ENCODE measurements around the gene ZFHX3.

ZFHX3 gene

DNA sequence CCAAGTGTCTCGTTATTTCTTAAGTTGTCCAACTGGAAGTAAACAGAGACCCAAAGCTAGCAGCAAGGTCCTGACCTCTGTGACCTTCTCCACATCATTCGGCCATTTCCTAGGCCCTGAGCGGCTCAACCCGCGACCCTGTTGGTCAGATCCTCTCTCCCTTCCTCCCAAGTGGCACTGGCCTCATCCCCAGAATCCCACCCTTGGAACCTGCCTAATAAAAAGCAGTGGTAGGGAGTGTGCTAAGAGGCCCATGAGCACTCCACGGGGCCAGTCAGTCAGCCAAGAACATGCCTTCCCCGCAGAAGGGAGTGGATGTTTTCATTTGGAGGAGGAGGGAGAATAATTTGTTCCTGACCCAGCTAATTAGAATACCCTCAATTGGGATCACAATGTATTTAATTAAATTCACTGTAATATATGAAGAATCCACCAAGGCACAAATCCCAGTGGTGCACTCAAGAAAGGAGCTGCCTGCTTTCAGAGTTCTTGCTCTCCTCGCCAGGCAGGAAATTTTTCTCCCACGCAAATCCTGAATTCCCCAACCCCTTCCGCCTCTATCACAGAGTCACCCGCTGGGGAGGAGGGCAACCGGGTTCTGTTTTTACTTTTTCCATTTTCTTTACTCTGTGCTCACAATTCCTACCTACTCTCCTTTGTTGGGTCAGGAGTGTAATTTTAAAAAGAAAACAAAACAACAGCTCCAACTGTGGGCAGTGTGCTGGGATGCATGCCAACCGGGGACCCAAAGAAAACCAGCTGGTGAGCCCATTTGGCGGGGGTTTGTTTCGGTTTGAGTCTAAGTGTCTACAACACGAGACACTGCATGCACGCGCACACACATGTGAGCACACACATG is 153.4 kb downstream of the ZFHX3 start:
- DNase-seq: no peak

DNA sequence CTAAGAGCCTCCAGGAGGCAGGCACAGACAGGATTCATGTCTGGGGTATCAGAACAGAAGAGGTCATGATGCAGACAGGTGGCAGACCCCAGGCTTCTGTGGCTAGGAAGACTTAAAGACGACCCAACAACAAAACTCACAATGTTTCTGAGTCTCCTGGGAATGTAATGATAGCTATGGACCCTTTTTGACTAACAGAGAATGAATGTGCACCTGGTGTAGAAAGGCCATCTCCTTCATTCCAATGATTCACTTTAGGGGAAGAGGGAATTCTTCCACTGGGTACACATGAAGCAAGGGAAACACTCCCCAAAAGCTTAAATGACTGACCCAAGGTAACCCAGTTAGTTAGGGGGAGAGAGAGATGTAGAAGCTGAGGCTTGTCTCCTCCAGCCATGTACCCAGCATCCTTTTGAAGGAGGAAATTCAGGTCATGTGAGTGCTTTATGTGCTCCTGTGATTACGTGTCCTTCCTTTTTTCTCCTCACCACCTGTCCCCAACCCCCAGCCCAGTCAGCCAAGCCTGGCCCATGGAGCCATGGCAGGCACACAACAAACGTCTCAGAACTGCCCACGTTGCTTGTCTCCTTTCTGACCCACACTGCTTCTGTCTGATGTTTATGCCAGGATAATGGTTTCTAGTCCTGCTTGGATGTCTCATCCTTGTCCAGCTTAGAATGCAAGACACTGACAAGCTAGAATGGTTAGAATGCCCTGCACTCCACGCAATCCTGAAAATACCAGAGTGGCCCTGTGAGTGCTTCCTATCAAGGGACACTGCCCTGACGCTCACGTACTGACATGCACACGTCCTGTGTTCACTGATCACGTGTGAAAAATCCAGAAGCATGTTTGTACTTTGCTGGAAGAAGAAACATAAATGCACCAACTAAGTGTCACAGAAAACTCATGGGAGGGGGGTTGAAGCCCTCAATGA is 156.4 kb downstream of the ZFHX3 start:
- no peak for DNase-seq

- no peak for DNase-seq
Observed at GRCh38 chr16:72890587-72890986, 157.3 kb downstream of the ZFHX3 start.

DNA sequence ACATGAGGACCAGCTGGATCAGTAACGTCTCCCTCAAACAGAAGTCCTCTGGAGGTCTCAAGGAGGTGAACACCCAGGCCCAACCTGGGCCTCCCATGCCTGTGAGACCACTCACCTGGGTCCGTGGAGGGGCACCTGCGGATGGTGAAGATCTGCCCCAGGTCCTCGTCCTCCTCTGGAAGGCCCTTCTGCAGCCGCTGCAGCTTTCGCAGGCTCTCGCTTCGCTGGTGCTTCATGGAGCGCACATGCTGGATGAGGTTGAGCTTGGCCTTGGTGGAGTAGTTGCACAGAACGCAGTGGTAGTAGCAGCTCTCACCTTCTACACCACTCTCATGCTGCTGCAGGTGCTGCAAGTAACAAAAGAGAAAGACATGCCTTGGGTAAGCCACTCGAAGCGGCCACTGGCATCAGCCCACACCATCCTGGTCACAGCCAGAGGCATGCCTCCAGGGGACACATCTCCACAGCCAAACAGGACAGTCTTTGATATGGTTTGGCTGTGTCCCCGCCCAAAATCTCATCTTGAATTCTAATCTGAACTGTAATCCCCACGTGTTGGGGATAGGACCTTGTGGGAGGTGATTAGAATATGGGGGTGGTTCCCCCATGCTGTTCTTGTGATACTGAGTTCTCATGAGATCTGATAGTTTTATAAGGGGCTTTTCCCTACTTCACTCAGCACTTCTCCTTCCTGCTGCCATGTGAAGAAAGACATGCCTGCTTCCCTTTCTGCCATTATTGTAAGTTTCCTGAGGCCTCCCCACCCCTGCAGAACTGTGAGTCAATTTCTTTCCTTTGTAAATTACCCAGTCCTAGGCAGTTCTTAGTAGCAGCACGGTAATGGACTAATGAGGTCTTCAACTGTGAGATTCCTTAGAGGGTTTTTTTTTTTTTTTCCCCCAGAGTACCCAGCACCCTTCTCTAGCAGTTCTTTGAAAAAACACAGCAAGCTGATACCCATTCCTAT is 158.0 kb downstream of the ZFHX3 start:
- no peak for DNase-seq

DNA sequence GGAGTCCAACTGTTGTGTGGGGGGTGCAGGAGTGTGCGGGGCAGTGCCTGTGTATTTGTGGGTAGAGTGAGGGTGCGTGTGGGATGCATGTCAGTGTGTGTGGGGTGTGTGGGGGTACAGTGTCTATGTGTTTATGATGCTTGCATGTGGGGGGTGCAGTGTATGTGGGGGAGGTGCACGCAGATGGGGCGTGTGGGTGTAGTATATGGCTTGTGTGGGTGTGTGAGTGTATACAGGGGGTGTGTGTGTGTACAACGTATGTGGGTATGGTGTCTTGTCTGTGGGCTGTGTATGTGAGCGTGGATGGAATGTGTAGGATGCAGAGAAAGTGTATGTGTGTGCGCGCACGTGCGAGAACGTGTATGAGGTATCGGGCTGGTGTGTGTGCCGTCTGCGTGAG is 160.4 kb downstream of the ZFHX3 start:
- no peak for DNase-seq

GRCh38 chr16:72886346-72886974 is 161.5 kb downstream of the ZFHX3 start:
- DNase-seq: no peak

DNA sequence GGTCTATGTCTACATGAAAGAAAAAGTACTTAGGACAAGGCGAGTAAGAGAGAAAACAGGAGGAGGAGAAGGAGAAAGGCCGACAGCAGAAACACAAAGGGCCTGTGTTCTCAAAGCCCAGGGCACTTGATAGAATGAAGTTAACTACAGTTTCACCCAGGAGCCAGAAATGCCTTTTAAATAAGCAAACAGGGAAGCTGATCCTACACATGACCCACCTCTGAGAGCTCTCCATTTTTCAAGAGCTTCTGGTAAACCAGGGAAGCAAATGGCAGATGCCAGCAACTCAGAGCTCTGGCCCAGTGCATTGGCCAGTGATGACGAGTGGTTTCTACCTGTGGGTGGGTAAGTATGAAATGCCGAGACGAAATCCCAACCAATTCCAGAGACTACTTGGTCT is 163.4 kb downstream of the ZFHX3 start:
- DNase-seq: no peak

DNA sequence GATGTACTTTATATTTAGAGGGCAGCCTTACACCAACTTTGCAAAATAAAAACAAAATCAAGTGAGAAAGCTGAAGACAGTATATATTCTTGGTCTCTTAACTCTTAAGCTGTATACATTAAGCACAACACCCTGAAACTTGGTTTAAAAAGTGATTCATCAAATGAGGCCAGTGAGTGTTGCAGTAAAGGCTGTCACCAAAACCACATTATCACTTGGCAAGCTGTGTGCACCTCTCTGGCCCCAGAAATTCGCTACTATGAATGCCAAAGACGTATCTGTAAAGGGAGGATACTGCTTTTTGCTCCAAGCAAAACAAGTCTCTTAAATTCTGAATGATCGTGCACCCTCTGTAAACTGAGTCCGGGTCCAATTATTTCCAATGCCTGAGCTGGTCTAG is 163.9 kb downstream of the ZFHX3 start:
- no peak for DNase-seq

- DNase-seq: no peak
Observed at GRCh38 chr16:72879846-72880245, 168.1 kb downstream of the ZFHX3 start.

DNA sequence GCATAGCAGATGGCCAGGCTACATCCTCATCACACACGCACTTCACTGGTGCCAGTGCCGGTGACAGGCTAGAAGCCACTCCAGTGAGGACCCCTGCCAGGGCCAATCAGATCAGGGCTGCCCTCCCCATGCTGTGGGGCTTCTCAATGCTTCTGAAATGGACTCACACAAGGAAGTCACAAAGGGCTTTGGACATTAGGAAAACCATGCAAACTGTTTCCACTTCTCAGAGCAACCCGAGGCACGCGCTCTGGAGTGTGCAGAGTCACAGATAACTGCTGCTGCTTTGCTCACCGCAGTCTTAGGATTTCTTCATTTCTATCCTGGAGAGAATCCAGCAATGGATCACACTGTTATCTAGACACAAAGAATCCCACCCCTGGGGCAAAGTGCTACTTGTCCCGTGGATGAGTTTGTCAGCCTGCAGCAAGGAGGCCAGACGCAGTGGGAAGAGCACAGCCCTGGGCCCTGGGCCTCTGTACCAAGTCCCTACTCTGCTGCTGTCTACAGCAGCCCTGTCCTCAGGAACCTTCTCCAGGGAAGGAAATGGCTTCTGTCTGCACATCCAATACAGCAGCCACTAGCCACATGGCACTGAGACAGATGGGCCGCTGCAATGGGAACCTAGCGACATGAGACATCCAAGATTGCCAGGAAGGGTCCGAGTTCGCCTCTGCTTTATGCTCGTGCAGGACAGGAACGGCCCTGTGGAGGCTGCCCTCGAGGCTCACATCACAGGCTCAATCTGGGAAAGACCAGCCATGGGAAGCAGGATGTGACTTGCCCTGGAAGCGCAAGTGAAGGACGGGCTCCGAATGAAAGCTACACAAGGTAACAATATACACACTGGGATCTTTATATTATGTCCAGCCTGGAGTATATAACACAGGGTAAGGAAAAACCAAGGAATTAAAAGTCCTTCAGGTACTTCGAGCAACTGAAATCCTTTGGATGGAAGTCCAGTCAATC is 169.3 kb downstream of the ZFHX3 start:
- no peak for DNase-seq

DNA sequence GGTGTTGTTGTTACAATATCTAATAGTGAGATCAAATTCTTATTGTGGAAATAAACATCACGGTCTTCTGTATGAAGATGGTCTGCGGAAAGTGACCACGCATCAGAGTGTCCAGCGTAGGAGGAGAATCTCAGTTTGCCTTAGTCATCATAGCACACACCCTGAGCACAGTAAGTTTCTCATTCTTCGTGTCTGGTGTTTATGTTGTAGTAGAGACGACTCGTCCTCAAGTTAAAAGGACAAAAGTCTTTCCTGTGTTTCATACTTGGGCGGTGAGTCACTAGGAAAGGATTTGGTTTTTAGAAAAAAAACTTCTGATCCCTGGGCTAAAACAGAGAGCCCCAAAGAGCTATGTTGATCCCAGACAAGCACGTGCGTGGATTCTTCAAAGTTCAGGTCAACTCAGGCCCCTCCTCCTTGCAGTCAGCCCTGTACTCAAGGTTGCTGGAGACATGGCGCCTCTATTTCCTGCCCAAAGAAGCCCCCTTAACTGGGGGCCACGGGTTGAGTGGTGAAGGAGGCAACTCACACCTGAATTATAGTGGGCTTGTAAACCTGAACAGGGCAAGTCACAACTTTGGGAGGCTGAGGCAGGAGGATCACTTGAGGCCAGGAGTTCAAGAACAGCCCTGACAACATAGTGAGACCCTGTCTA is 170.4 kb downstream of the ZFHX3 start:
- DNase-seq: no peak

DNA sequence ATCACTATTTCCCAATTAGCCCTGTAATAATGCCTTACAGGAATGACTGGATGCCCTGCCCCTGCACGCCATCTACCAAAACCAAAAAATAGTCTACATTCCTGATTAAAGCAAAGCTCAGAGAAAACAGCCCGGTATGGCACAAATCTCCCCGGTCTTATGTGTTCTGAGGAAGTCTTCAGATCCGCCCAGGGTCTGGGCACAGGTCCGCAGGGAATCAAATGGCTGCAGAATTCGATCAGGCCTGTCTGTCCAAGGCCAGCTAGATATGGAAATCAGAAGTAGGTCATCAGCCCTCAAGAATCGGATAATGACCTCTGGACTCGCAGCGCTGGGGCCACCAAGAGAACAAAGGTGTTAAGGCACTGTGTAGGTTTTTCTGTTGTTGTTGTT is 171.0 kb downstream of the ZFHX3 start:
- no peak for DNase-seq

GRCh38 chr16:72876221-72876620 is 171.7 kb downstream of the ZFHX3 start:
- no peak for DNase-seq

GRCh38 chr16:72875291-72876031 is 172.5 kb downstream of the ZFHX3 start:
- DNase-seq: no peak

DNA sequence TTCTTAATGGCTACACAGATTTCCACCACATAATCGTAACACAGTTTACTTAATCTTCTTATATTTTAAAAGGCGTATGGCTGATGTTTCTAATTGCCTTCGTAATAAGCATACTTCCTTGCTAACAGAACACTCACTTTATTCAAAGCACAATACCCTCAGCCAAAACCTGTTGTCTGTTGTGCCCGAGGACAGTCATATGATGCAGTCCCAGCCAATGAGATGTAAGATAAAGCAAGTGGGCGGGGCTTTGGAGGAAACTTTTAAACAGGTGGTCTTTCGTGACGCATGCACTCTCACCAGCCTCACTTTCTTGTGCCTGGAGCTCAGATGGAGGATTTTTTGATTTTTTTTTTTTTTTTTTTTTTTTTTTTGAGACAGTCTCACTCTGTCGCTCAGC is 174.1 kb downstream of the ZFHX3 start:
- no peak for DNase-seq

- no peak for DNase-seq
Observed at GRCh38 chr16:72873044-72873443, 174.9 kb downstream of the ZFHX3 start.

DNA sequence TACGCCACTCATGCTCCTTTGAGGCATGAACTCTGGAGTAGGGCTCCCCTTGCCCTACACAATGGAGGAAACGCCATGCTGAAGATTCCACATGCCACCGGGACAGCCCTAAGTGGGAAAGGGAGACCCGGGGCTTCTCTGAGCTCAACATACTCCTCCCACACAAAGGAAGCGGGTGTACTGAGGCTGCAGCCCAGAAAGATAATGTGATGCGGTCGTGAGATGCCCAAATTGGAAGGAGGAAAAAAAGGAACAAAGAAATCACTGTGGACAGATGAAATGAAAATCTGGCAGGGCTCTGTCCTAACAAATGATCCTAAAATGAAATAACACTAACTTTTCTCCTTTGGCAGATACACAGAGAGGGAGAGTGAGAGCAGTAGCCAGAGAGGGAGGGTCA is 182.1 kb downstream of the ZFHX3 start:
- no peak for DNase-seq

DNA sequence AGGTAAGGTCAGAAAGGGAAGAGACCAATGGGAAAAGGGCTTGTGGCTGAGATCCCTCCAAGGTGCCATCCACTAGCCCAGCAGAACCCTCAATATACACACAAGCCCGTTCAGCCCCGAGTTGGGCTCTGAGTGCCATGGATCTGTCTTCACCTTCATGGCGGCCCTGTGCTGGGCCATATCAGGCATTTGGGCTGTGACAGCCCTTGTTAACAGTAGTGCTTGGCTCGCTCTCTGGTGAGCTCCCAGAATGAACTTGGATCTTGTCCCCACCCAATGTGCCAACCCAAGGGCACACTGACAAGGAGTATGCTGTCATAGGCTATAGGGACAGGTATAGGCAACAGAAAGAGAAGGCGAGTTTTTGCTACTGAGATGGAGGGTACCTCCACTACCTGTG is 182.7 kb downstream of the ZFHX3 start:
- no peak for DNase-seq

DNA sequence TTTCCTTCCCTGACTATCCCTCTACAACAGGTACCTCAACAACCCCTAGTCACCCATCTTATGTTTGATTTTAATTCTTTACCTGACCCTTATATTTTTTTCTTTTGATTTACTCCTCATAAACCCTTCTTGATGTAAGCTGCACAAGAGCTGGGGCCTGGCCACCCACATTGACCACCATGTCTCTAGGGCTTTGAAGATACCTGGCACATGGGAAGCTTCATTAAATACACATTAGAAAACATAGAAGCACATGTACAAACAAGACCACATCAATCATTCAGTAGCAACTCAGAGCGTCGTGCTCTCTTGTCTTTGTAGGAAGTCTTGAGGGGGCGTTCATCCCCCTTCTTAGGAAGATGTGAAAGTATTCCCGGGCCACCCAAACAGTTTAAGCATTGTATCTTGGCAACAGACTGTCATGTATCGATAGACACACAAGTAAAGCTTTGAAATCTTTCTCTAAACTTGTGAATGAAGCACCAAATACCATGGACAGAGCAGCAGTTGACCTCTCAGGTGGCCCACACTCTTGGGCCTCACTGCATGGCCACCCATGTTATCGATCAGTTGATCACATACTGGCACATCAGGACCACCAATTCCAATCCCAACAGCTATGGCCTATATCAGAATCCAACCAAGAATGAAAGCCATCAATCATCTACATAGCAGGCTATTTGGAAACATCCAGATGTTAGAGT is 183.6 kb downstream of the ZFHX3 start:
- no peak for DNase-seq
